A549 (cell line): ENCODE results near the gene DEDD2. TPM values are rescaled to one million over a fixed set of nuclear protein-coding genes. Genes with fewer than 3 reads are reported as not detected.

Experiments
- ATAC-seq, 2 experiments: fragments of 200-7000 bp in 1 of 2; fragments of >200 bp in 1 of 2; cut with Nextera tagmentation in 1 of 2; cut with Tn5 transposase in 1 of 2; 3 replicates each; pipeline versions ENCODE4 v1.8.0 to v1.9.1; 2018 to 2020; ENCODE audit warnings: mild to moderate bottlenecking in 1 of 2, moderate library complexity in 1 of 2
- CTCF ChIA-PET: fragments of 300-600 bp; sonication (Branson Sonifier 250); formaldehyde crosslinking; extraction: SDS; loops from one replicate; lab custom pipeline; 2021; ENCODE audit warnings: antibody characterized with exemption, inconsistent platforms; lab: Yijun Ruan, JAX
- POLR2A ChIA-PET: fragments of 350-600 bp; formaldehyde crosslinking; extraction: SDS; loops from one replicate; lab custom pipeline; 2021; ENCODE audit warnings: antibody characterized with exemption, inconsistent platforms; lab: Yijun Ruan, JAX
- DNase-seq, 2 experiments: peaks; one replicate each; pipeline versions ENCODE4 v3.0.0 to v3.0.0-alpha.2; 2011 to 2016; ENCODE audit warnings: low read depth in 1 of 2, low spot score in 1 of 2
- FAIRE-seq: peaks from 2 replicates; lab custom pipeline; 2011; peaks lifted over from hg19 to GRCh38; lab: Jason Lieb, UNC
- H3K27ac ChIP-seq, 2 experiments: fragments of >200 bp; sonication (Bioruptor Twin); formaldehyde crosslinking; 3 replicates each; pipeline ENCODE4 v1.5.1; 2016 to 2017
- H3K4me1 ChIP-seq: fragments of >200 bp; sonication (Bioruptor Twin); formaldehyde crosslinking; 3 replicates; pipeline ENCODE4 v1.6.1; 2016
- H3K4me2 ChIP-seq: fragments of >200 bp; sonication (Bioruptor Twin); formaldehyde crosslinking; 3 replicates; pipeline ENCODE4 v1.6.1; 2016
- H3K4me3 ChIP-seq: fragments of >200 bp; sonication (Bioruptor Twin); formaldehyde crosslinking; 3 replicates; pipeline ENCODE4 v1.5.1; 2016
- H3K9me3 ChIP-seq: fragments of >200 bp; sonication (Bioruptor Twin); formaldehyde crosslinking; 3 replicates; pipeline ENCODE4 v1.6.1; 2016
- BHLHE40 ChIP-seq: IDR thresholded peaks from 2 replicates; pipeline ENCODE4 v1.6.1; 2012; ENCODE audit warnings: low read depth, low read length, inconsistent platforms
- CBX2 ChIP-seq: fragments of 200-600 bp; sonication (generic); IDR thresholded peaks from 2 replicates; pipeline ENCODE4 v1.6.1; 2016; ENCODE audit warnings: low read depth, mild to moderate bottlenecking, borderline replicate concordance
- CEBPB ChIP-seq, 2 experiments: fragments of >200 bp in 1 of 2; sonication (Bioruptor Twin) in 1 of 2; formaldehyde crosslinking in 1 of 2; IDR thresholded peaks; 2 replicates each; pipeline ENCODE4 v1.6.1; 2012 to 2016
- CHD2 ChIP-seq: fragments of 150-350 bp; IDR thresholded peaks from 2 replicates; pipeline ENCODE4 v1.6.1; 2014; ENCODE audit warnings: low read length; ENCODE audit not compliant: partially characterized antibody
- EHF ChIP-seq: fragments of 250-450 bp; sonication (Bioruptor Pico); IDR thresholded peaks from 2 replicates; pipeline ENCODE4 v1.5.0; 2020; ENCODE audit warnings: mild to moderate bottlenecking
- EHMT2 ChIP-seq: fragments of 200-600 bp; sonication (generic); IDR thresholded peaks from 2 replicates; pipeline ENCODE4 v1.6.1; 2016; ENCODE audit warnings: antibody characterized with exemption, low read depth, mild to moderate bottlenecking, moderate library complexity
- ESRRA ChIP-seq: fragments of 150-350 bp; IDR thresholded peaks from 2 replicates; pipeline ENCODE4 v1.6.1; 2014; ENCODE audit warnings: mild to moderate bottlenecking, low read length, borderline replicate concordance
- GATA3 ChIP-seq: IDR thresholded peaks from 2 replicates; pipeline ENCODE4 v1.6.1; 2012; ENCODE audit warnings: borderline replicate concordance
- HEYL ChIP-seq: fragments of 250-450 bp; sonication (Bioruptor Pico); IDR thresholded peaks from 2 replicates; pipeline ENCODE4 v1.8.0; 2021; ENCODE audit warnings: mild to moderate bottlenecking, moderate library complexity
- HOXA7 ChIP-seq: fragments of 250-450 bp; sonication (Bioruptor Pico); IDR thresholded peaks from 2 replicates; pipeline ENCODE4 v1.5.0; 2020; ENCODE audit warnings: mild to moderate bottlenecking, moderate library complexity
- HOXB5 ChIP-seq: fragments of 250-450 bp; sonication (Bioruptor Pico); IDR thresholded peaks from 2 replicates; pipeline ENCODE4 v1.5.0; 2020; ENCODE audit warnings: mild to moderate bottlenecking, moderate library complexity
- JUN ChIP-seq, 2 experiments: fragments of >200 bp; sonication (Bioruptor Twin); formaldehyde crosslinking; IDR thresholded peaks; 2 replicates in 1 of 2; 3 replicates in 1 of 2; pipeline ENCODE4 v1.6.1; 2016 to 2017
- KDM1A ChIP-seq: fragments of 200-600 bp; sonication (generic); IDR thresholded peaks from 2 replicates; pipeline ENCODE4 v1.6.1; 2016; ENCODE audit warnings: low read depth, mild to moderate bottlenecking
- NFE2L2 ChIP-seq: fragments of 150-350 bp; conservative IDR thresholded peaks from 2 replicates; pipeline ENCODE4 v1.6.1; 2014; ENCODE audit warnings: low read length
- NPAS2 ChIP-seq: fragments of 250-450 bp; sonication (Bioruptor Pico); IDR thresholded peaks from 2 replicates; pipeline ENCODE4 v1.8.0; 2022; ENCODE audit warnings: mild to moderate bottlenecking, moderate library complexity, borderline replicate concordance
- NR3C1 ChIP-seq: fragments of >200 bp; sonication (Bioruptor Twin); formaldehyde crosslinking; IDR thresholded peaks from 3 replicates; pipeline ENCODE4 v1.6.1; 2017
- POLR2A ChIP-seq: IDR thresholded peaks from 2 replicates; pipeline ENCODE4 v1.6.1; 2012; ENCODE audit warnings: mild to moderate bottlenecking, low read length
- RARB ChIP-seq: fragments of 250-450 bp; sonication (Bioruptor Pico); IDR thresholded peaks from 2 replicates; pipeline ENCODE4 v1.8.0; 2021; ENCODE audit warnings: mild to moderate bottlenecking, moderate library complexity
- RFX5 ChIP-seq: fragments of 450-650 bp; IDR thresholded peaks from 2 replicates; pipeline ENCODE4 v1.7.1; 2014; ENCODE audit warnings: antibody characterized with exemption, mild to moderate bottlenecking, moderate library complexity
- SMC3 ChIP-seq: fragments of >200 bp; sonication (Bioruptor Twin); formaldehyde crosslinking; IDR thresholded peaks from 3 replicates; pipeline ENCODE4 v1.6.1; 2018; ENCODE audit warnings: inconsistent platforms
- SREBF2 ChIP-seq: fragments of 450-650 bp; IDR thresholded peaks from 2 replicates; pipeline ENCODE4 v1.6.1; 2014; ENCODE audit warnings: mild to moderate bottlenecking, moderate library complexity
- TFCP2L1 ChIP-seq: fragments of 250-450 bp; sonication (Bioruptor Pico); IDR thresholded peaks from 2 replicates; pipeline ENCODE4 v1.5.0; 2021; ENCODE audit warnings: mild to moderate bottlenecking
- TP53 ChIP-seq: fragments of 250-450 bp; sonication (Bioruptor Pico); IDR thresholded peaks from 2 replicates; pipeline ENCODE4 v1.5.0; 2021; ENCODE audit warnings: mild to moderate bottlenecking, moderate library complexity
- ZNF302 ChIP-seq: fragments of 250-450 bp; sonication (Bioruptor Pico); IDR thresholded peaks from 2 replicates; pipeline ENCODE4 v1.9.0; 2021; ENCODE audit warnings: inconsistent platforms, mild to moderate bottlenecking, moderate library complexity
- ZSCAN20 ChIP-seq: fragments of 250-450 bp; sonication (Bioruptor Pico); IDR thresholded peaks from 2 replicates; pipeline ENCODE4 v1.8.0; 2022; ENCODE audit warnings: mild to moderate bottlenecking, moderate library complexity
- WGBS: methylation state at CpG from one replicate; pipeline ENCODE4 v1.1.6; 2017; ENCODE audit errors: missing lambda C conversion rate; 5-methylcytosine and 5-hydroxymethylcytosine counted together
- polyA plus RNA-seq, 4 experiments: library from polyadenylated mRNA; depleted of rRNA in 3 of 4; stranded (reverse); fragments of >200 nt; fragmentation: RNase III in 1 of 4; extraction: RNeasy Plus Mini Kit Qiagen cat#74134 plus additional on column Dnase treatment in 1 of 4; gene quantifications; 2 replicates in 3 of 4; 3 replicates in 1 of 4; pipeline ENCODE4 v1.2.3, GENCODE V29; 2011 to 2017
- TF ChIP-seq, protein P1 (sequence below): fragments of 200-600 bp; sonication (generic); IDR thresholded peaks from 2 replicates; pipeline ENCODE4 v1.6.1; 2016; ENCODE audit warnings: antibody characterized with exemption, mild to moderate bottlenecking, moderate library complexity
- TF ChIP-seq, protein P2 (sequence below): fragments of 450-650 bp; IDR thresholded peaks from 2 replicates; pipeline ENCODE4 v1.6.1; 2014; ENCODE audit warnings: antibody characterized with exemption
- TF ChIP-seq, protein P3 (sequence below): IDR thresholded peaks from 2 replicates; pipeline ENCODE4 v1.6.1; 2012
- TF ChIP-seq, protein P4 (sequence below): IDR thresholded peaks from 2 replicates; pipeline ENCODE4 v1.6.1; 2012

The DEDD2 gene
- polyA plus RNA-seq, 2 of the 4 experiments (the other 2 are of a cell fraction) = 30.8 to 54.1 TPM

DNA sequence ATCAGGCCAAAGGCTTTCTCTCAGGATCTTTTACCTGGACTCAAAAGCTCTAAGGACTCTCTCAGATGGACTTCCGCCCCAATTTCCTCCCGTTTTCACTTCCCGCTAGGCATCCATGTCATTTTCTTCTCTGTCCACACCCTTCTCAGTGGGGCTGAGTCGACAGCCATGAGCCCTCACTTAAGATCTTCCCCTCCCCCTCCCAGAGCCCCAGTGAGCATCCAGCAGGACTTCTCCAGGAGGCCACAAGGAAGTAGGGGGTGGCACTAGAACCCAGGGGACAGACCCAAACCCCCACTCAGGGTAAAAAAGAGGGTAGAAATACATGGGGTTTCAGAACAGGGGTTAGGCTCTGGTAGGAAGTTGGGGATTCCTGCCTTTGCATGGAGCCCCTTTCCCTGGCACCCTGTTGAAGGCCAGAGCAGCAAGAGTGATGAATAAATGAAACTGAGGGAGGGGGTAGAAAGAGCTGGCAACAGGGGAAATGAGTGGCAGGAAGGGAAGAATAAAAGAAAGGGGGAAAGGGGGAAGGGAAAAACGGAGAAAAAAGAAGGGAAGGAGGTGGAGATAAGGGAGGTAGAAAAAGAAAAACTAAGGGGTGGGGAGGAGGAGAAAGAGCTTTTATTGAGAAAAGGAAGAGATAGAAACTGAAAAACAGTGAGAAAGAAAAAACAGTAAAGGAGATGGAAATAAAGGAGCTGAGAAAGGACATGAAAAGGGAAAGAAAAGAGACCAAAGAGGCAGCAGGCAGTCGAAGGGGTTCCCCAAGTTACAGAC is 42.3 kb downstream of the DEDD2 start:
- H3K9me3 ChIP-seq = no peaks in the 10 kb centered on the region
- CTCF ChIA-PET = interaction anchor here (0.6 to 4.6 kb wide), 23 partner anchors 9 to 226 kb away, joined by 3 to 54 read pairs (median 6); partner anchors contain the start of gene POU2F2
- ATAC-seq = no peak
- peak overlapping the region; percentile 56; the same call in 2 of the 3 replicates for H3K4me3 ChIP-seq
- H3K27ac ChIP-seq = no peak overlapping the region
- FAIRE-seq = no peak
- POLR2A ChIA-PET = no interaction called here
- no peak for DNase-seq
- H3K4me1 ChIP-seq = peaks cover 18% of the 10 kb centered on the region
- WGBS = 51% methylated on average over 6 of the region's 6 CpGs
- TF ChIP-seq, protein P1, sequence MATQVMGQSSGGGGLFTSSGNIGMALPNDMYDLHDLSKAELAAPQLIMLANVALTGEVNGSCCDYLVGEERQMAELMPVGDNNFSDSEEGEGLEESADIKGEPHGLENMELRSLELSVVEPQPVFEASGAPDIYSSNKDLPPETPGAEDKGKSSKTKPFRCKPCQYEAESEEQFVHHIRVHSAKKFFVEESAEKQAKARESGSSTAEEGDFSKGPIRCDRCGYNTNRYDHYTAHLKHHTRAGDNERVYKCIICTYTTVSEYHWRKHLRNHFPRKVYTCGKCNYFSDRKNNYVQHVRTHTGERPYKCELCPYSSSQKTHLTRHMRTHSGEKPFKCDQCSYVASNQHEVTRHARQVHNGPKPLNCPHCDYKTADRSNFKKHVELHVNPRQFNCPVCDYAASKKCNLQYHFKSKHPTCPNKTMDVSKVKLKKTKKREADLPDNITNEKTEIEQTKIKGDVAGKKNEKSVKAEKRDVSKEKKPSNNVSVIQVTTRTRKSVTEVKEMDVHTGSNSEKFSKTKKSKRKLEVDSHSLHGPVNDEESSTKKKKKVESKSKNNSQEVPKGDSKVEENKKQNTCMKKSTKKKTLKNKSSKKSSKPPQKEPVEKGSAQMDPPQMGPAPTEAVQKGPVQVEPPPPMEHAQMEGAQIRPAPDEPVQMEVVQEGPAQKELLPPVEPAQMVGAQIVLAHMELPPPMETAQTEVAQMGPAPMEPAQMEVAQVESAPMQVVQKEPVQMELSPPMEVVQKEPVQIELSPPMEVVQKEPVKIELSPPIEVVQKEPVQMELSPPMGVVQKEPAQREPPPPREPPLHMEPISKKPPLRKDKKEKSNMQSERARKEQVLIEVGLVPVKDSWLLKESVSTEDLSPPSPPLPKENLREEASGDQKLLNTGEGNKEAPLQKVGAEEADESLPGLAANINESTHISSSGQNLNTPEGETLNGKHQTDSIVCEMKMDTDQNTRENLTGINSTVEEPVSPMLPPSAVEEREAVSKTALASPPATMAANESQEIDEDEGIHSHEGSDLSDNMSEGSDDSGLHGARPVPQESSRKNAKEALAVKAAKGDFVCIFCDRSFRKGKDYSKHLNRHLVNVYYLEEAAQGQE = no peak
- TF ChIP-seq ZNF302 (no peak), NPAS2 (no peak), RFX5 (no peak), EHMT2 (no peak), HOXB5 (no peak), NR3C1 (no peak), TP53 (CRISPR knock-in tag) (no peak), KDM1A (no peak), ESRRA (no peak), POLR2A (no peak), CEBPB (IDR thresholded peaks at IDR 0.05) (no peak), SREBF2 (no peak), GATA3 (no peak), CBX2 (no peak), BHLHE40 (no peak)
- TF ChIP-seq, protein P2, sequence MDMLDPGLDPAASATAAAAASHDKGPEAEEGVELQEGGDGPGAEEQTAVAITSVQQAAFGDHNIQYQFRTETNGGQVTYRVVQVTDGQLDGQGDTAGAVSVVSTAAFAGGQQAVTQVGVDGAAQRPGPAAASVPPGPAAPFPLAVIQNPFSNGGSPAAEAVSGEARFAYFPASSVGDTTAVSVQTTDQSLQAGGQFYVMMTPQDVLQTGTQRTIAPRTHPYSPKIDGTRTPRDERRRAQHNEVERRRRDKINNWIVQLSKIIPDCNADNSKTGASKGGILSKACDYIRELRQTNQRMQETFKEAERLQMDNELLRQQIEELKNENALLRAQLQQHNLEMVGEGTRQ = no peak
- TF ChIP-seq, protein P3, sequence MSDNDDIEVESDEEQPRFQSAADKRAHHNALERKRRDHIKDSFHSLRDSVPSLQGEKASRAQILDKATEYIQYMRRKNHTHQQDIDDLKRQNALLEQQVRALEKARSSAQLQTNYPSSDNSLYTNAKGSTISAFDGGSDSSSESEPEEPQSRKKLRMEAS = no peak
- TF ChIP-seq, all 56 proteins: peak for 0
- H3K4me2 ChIP-seq = peak overlapping the region; percentile 98; the same call in 2 of the 3 replicates

DNA sequence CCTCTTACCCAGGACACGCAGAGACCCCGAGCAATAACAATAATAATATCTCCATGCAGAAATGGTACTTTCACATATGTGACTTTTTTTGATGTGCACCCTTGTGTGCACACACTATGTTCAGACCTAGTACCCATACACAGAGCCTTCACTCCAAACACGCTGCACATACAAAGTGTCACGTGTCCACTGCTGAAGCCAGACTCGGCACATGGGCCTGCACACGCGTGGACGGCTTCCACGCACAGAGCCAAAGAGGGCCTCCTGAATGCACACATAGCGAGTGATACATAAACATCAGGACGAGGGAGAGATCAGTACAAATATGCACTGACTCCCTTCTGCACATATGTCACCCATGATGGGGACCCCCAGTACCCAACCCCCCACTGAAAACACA is 43.3 kb downstream of the DEDD2 start:
- H3K4me1 ChIP-seq = peaks cover 18% of the 10 kb centered on the region
- POLR2A ChIA-PET = no interaction called here
- ATAC-seq (no peak), DNase-seq (no peak), FAIRE-seq (no peak)
- WGBS = 69% methylated on average over 11 of the region's 11 CpGs
- CTCF ChIA-PET = interaction anchor here (1.2 to 4.6 kb wide), 7 partner anchors 11 to 65 kb away, joined by 3 to 54 read pairs (median 23); partner anchors contain the start of gene POU2F2
- H3K4me3 ChIP-seq = no peak overlapping the region
- no peaks in the 10 kb centered on the region for H3K9me3 ChIP-seq
- no peak overlapping the region for H3K4me2 ChIP-seq
- H3K27ac ChIP-seq = no peak overlapping the region
- TF ChIP-seq EHF (CRISPR knock-in tag) (no peak), TFCP2L1 (CRISPR knock-in tag) (no peak), ZNF302 (no peak)

DNA sequence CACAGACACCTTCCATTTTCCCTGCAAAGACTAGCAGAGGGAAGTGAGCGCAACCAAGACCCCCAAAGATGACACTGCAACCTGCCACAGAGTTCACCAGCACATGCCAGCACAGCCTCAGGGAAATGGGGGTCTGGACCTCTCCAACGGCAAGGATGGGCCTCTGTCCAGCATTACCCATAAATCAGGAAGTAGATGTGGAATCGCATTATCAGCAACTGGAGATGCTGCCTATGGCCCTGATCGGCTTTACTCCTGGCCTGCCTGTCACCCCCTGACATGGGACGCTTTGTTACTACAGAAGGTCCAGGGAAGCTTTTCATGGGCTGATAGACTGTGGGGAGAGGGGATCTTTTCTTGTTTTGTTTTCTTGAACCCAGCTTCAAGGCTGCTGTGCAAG is 43.8 kb downstream of the DEDD2 start:
- Histone ChIP-seq H3K4me1 (peaks cover 18% of the 10 kb centered on the region), H3K9me3 (no peaks in the 10 kb centered on the region), H3K4me3 (no peak overlapping the region), H3K4me2 (no peak overlapping the region)
- POLR2A ChIA-PET = no interaction called here
- no peak for DNase-seq
- TF ChIP-seq ZNF302 = no peak
- TF ChIP-seq, protein P4, sequence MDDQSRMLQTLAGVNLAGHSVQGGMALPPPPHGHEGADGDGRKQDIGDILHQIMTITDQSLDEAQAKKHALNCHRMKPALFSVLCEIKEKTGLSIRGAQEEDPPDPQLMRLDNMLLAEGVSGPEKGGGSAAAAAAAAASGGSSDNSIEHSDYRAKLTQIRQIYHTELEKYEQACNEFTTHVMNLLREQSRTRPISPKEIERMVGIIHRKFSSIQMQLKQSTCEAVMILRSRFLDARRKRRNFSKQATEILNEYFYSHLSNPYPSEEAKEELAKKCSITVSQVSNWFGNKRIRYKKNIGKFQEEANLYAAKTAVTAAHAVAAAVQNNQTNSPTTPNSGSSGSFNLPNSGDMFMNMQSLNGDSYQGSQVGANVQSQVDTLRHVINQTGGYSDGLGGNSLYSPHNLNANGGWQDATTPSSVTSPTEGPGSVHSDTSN = no peak
- no peak for TF ChIP-seq HEYL (CRISPR knock-in tag)
- TF ChIP-seq RARB (CRISPR knock-in tag) = no peak
- TF ChIP-seq JUN (IDR thresholded peaks at IDR 0.05) = no peak
- TF ChIP-seq POLR2A = no peak
- TF ChIP-seq NFE2L2 = no peak
- TF ChIP-seq ZSCAN20 (CRISPR knock-in tag) = no peak
- no peak for TF ChIP-seq HOXA7
- TF ChIP-seq SMC3 = no peak
- no peak for TF ChIP-seq BHLHE40
- no peak for TF ChIP-seq CHD2
- TF ChIP-seq, all 56 proteins: peak for 0
- no peak for ATAC-seq
- H3K27ac ChIP-seq = no peak overlapping the region
- 76% methylated on average over 5 of the region's 5 CpGs for whole genome bisulfite sequencing
- CTCF ChIA-PET = interaction anchor here (1.2 to 4.6 kb wide), 5 partner anchors 12 to 65 kb away, joined by 3 to 54 read pairs (median 24); partner anchors contain the start of gene POU2F2
- peak; percentile 78 for FAIRE-seq
